A673 (cell line): Measurements from ENCODE around the gene TEP1.

Experiments
- CTCF ChIP-seq: fragments of 300-800, 200-600 bp; sonication (generic); conservative IDR thresholded peaks from 2 replicates; pipeline ENCODE4 v1.5.1; 2017; ENCODE audit warnings: low read depth, mild to moderate bottlenecking, antibody characterized with exemption, low read length, moderate library complexity, mixed read lengths
- EZH2 ChIP-seq: fragments of 200-600 bp; sonication (generic); IDR thresholded peaks from 2 replicates; pipeline ENCODE4 v1.6.1; 2017; ENCODE audit warnings: borderline replicate concordance, low read depth, mild to moderate bottlenecking, mixed read lengths, antibody characterized with exemption, low read length; ENCODE audit not compliant: poor library complexity, severe bottlenecking

GRCh38 chr14:20356422-20356821, 56.9 kb downstream of the TEP1 start:
- TF ChIP-seq EZH2 = no peak
- TF ChIP-seq CTCF = no peak
